Activated CD4-positive, alpha-beta T cell treated with anti-CD3 and anti-CD28 coated beads, Interleukin-2, amount 50 U/mL, for 4 hours (primary cell): ENCODE data around the gene C15orf62.

Experiments
- DNase-seq, 2 experiments: peaks; one replicate each; pipeline ENCODE4 v3.0.0-alpha.2; 2020

Gene C15orf62

GRCh38 chr15:40769274-40770146 lies at the start of gene C15orf62:
Gene C15orf62, plus strand, starts transcription at chr15:40769980. Its CDS starts 516 bp downstream, at chr15:40770496.
- peak; percentile 62 to 72 for DNase-seq

GRCh38 chr15:40721701-40722100 lies 48.1 kb upstream of the C15orf62 start:
- DNase-seq: no peak

- DNase-seq: no peak
Observed at GRCh38 chr15:40722354-40722753, 47.4 kb upstream of the C15orf62 start.

GRCh38 chr15:40722934-40723333 lies 46.8 kb upstream of the C15orf62 start:
- no peak for DNase-seq

- no peak for DNase-seq
Observed at GRCh38 chr15:40723919-40724318, 45.9 kb upstream of the C15orf62 start.

GRCh38 chr15:40731034-40731433 lies 38.7 kb upstream of the C15orf62 start:
- DNase-seq: no peak

GRCh38 chr15:40736575-40736974 lies 33.2 kb upstream of the C15orf62 start:
- no peak for DNase-seq

- no peak for DNase-seq
Observed at GRCh38 chr15:40737048-40737447, 32.7 kb upstream of the C15orf62 start.

GRCh38 chr15:40739047-40739446 lies 30.7 kb upstream of the C15orf62 start:
- no peak for DNase-seq

GRCh38 chr15:40739854-40740253 lies 29.9 kb upstream of the C15orf62 start:
- DNase-seq: no peak

- DNase-seq: no peak
Observed at GRCh38 chr15:40743485-40743901, 26.3 kb upstream of the C15orf62 start.

- peak; percentile 48 to 57 for DNase-seq
Observed at GRCh38 chr15:40743921-40744814, 25.6 kb upstream of the C15orf62 start.

- no peak for DNase-seq
Observed at GRCh38 chr15:40744815-40745152, 25.0 kb upstream of the C15orf62 start.

- no peak for DNase-seq
Observed at GRCh38 chr15:40746916-40747418, 22.8 kb upstream of the C15orf62 start.

- no peak for DNase-seq
Observed at GRCh38 chr15:40747685-40748631, 21.8 kb upstream of the C15orf62 start.

GRCh38 chr15:40749151-40749630 lies 20.6 kb upstream of the C15orf62 start:
- no peak for DNase-seq

GRCh38 chr15:40750885-40751284 lies 18.9 kb upstream of the C15orf62 start:
- no peak for DNase-seq

GRCh38 chr15:40751745-40752144 lies 18.0 kb upstream of the C15orf62 start:
- DNase-seq: no peak

- no peak for DNase-seq
Observed at GRCh38 chr15:40754574-40754882, 15.3 kb upstream of the C15orf62 start.

GRCh38 chr15:40754883-40755811 lies 14.6 kb upstream of the C15orf62 start, which contains the start of gene RMDN3:
Gene RMDN3, minus strand, starts transcription at chr15:40755254. Its CDS starts 471 bp downstream, at chr15:40754783.
- peak; percentile 87 to 89 for DNase-seq

GRCh38 chr15:40755812-40756208 lies 14.0 kb upstream of the C15orf62 start:
- DNase-seq: no peak
